ENCODE data around the gene CYP11A1.

DNA sequence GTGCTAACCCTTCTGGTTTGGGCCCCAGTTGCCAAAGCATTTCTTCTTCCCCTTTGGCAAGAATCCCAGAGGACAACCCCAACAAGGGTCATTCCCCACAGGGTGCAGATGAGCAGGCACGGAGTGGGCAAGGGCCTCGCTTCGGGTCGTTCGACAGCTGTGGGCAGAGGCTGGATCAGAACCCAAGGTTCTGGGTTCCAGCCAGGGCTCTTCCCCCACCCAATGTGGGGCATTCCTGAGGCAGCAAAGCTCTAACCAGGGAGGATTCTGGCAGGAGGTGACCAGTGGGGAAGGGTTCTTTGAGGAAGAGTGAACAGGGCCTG lies 48.3 kb downstream of the CYP11A1 start:
- TF ChIP-seq, protein P1, sequence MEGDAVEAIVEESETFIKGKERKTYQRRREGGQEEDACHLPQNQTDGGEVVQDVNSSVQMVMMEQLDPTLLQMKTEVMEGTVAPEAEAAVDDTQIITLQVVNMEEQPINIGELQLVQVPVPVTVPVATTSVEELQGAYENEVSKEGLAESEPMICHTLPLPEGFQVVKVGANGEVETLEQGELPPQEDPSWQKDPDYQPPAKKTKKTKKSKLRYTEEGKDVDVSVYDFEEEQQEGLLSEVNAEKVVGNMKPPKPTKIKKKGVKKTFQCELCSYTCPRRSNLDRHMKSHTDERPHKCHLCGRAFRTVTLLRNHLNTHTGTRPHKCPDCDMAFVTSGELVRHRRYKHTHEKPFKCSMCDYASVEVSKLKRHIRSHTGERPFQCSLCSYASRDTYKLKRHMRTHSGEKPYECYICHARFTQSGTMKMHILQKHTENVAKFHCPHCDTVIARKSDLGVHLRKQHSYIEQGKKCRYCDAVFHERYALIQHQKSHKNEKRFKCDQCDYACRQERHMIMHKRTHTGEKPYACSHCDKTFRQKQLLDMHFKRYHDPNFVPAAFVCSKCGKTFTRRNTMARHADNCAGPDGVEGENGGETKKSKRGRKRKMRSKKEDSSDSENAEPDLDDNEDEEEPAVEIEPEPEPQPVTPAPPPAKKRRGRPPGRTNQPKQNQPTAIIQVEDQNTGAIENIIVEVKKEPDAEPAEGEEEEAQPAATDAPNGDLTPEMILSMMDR (IDR thresholded peaks at IDR 0.05; ENCODE audit: insufficient read depth, low read length): no peak
- no peak for TF ChIP-seq GABPA (IDR thresholded peaks at IDR 0.05; ENCODE audit: low read depth)

Measured in HL-60 (cell line).